PC-9 (cell line): ENCODE results near the gene ATP7B. TPM values are rescaled to one million over a fixed set of nuclear protein-coding genes. Genes with fewer than 3 reads are reported as not detected.

Experiments used
- BruUV-seq: library from RNA; stranded (reverse); fragments of 400-500 nt; replicated peaks from 2 replicates; lab custom pipeline; 2021; lab: Mats Ljungman, UMichigan
- CTCF ChIA-PET: fragments of 300-600 bp; sonication (Branson Sonifier 250); formaldehyde crosslinking; loops from one replicate; lab custom pipeline; 2022; ENCODE audit warnings: antibody characterized with exemption; lab: Charles Lee
- POLR2A ChIA-PET: fragments of 300-600 bp; sonication (Branson Sonifier 250); formaldehyde crosslinking; loops from one replicate; lab custom pipeline; 2022; ENCODE audit warnings: antibody characterized with exemption; ENCODE audit not compliant: unreplicated experiment; lab: Charles Lee
- DNase-seq, 2 experiments: peaks; one replicate each; pipeline versions ENCODE4 v3.0.0 to v3.0.0-alpha.2; 2015 to 2022; ENCODE audit warnings: mixed read lengths in 1 of 2
- H2AFZ ChIP-seq: fragments of 200-600 bp; sonication (generic); 2 replicates; pipeline ENCODE4 v1.8.1; 2017; ENCODE audit warnings: antibody characterized with exemption
- H3F3A ChIP-seq: fragments of 200-600 bp; sonication (generic); 2 replicates; pipeline ENCODE4 v1.8.1; 2017; ENCODE audit warnings: antibody characterized with exemption, mild to moderate bottlenecking, low read depth; ENCODE audit not compliant: insufficient read depth
- H3K27ac ChIP-seq: fragments of 200-600 bp; sonication (generic); 2 replicates; pipeline ENCODE4 v1.6.1; 2016; ENCODE audit warnings: mixed run types
- H3K27me3 ChIP-seq: fragments of 200-600 bp; sonication (generic); 2 replicates; pipeline ENCODE4 v1.6.1; 2016; ENCODE audit warnings: low read depth, mixed run types; ENCODE audit not compliant: insufficient read depth
- H3K36me3 ChIP-seq: fragments of 200-600 bp; sonication (generic); 2 replicates; pipeline ENCODE4 v1.6.1; 2016; ENCODE audit warnings: low read depth, mixed run types
- H3K4me1 ChIP-seq: fragments of 200-600 bp; sonication (generic); replicated peaks from 2 replicates; pipeline ENCODE4 v1.6.1; 2016; ENCODE audit warnings: mixed run types; ENCODE audit not compliant: insufficient read depth
- H3K4me2 ChIP-seq: fragments of 200-600 bp; sonication (generic); 2 replicates; pipeline ENCODE4 v1.6.1; 2017; ENCODE audit warnings: mixed run types
- H3K4me3 ChIP-seq: fragments of 200-600 bp; sonication (generic); 2 replicates; pipeline ENCODE4 v1.6.1; 2016; ENCODE audit warnings: mixed run types
- H3K79me2 ChIP-seq: fragments of 200-600 bp; sonication (generic); 2 replicates; pipeline ENCODE4 v1.6.1; 2017; ENCODE audit warnings: low read depth, mixed run types
- H3K9me2 ChIP-seq: fragments of 200-600 bp; sonication (generic); 2 replicates; pipeline ENCODE4 v1.8.1; 2017; ENCODE audit warnings: mild to moderate bottlenecking; ENCODE audit not compliant: insufficient read depth
- H3K9me3 ChIP-seq: fragments of 200-600 bp; sonication (generic); 2 replicates; pipeline ENCODE4 v1.8.1; 2016; ENCODE audit warnings: low read depth; ENCODE audit not compliant: insufficient read depth
- H4K20me1 ChIP-seq: fragments of 200-600 bp; sonication (generic); 2 replicates; pipeline ENCODE4 v1.8.1; 2017; ENCODE audit not compliant: insufficient read depth
- CTCF ChIP-seq: fragments of 200-600 bp; sonication (generic); conservative IDR thresholded peaks from 2 replicates; pipeline ENCODE4 v1.6.1; 2017; ENCODE audit warnings: mixed run types, antibody characterized with exemption, mild to moderate bottlenecking, moderate library complexity
- EZH2 ChIP-seq: fragments of 200-600 bp; sonication (generic); IDR thresholded peaks from 2 replicates; pipeline ENCODE4 v1.8.0; 2017; ENCODE audit warnings: antibody characterized with exemption, low read depth
- intact Hi-C: fragments of 100-400 bp; cut with micrococcal nuclease; formaldehyde crosslinking; loops from one replicate; pipeline ENCODE4 v1.10.0; 2022; ENCODE audit not compliant: unreplicated experiment
- total RNA-seq: library from RNA; stranded (reverse); gene quantifications from 2 replicates; pipeline ENCODE4 v1.2.3, GENCODE V29; 2021

ATP7B gene
- total RNA-seq, 1 experiment from 2014 or later = 1.2 TPM

GRCh38 chr13:51933466-51934058 is 77.7 kb downstream of the ATP7B start:
- Histone ChIP-seq H3K4me3 (no peak overlapping the region), H3K9me2 (no peaks in the 10 kb centered on the region), H3K4me2 (no peak overlapping the region), H4K20me1 (no peaks in the 10 kb centered on the region), H3K4me1 (no peaks in the 10 kb centered on the region), H3K36me3 (no peaks in the 10 kb centered on the region), H3F3A (no peaks in the 10 kb centered on the region), H2AFZ (no peak overlapping the region), H3K79me2 (no peaks in the 10 kb centered on the region), H3K27me3 (no peaks in the 10 kb centered on the region), H3K27ac (no peak overlapping the region), H3K9me3 (no peaks in the 10 kb centered on the region)
- POLR2A ChIA-PET = no interaction called here
- BruUV-seq = no TSS peak
- intact Hi-C loops = no loop called here
- no peak for DNase-seq
- CTCF ChIA-PET = no interaction called here
- TF ChIP-seq CTCF = no peak
- TF ChIP-seq EZH2 = no peak

GRCh38 chr13:51932231-51932630 is 79.0 kb downstream of the ATP7B start:
- Histone ChIP-seq H3K4me2 (no peak overlapping the region), H3F3A (no peaks in the 10 kb centered on the region), H3K27ac (no peak overlapping the region), H3K27me3 (no peaks in the 10 kb centered on the region), H3K9me3 (no peaks in the 10 kb centered on the region), H3K79me2 (no peaks in the 10 kb centered on the region), H3K9me2 (no peaks in the 10 kb centered on the region), H4K20me1 (no peaks in the 10 kb centered on the region), H3K36me3 (no peaks in the 10 kb centered on the region), H3K4me1 (no peaks in the 10 kb centered on the region), H3K4me3 (no peak overlapping the region), H2AFZ (no peak overlapping the region)
- ChIA-PET CTCF (no interaction called here), POLR2A (no interaction called here)
- BruUV-seq = no TSS peak
- intact Hi-C loops = no loop called here
- no peak for DNase-seq
- TF ChIP-seq CTCF = no peak

GRCh38 chr13:51931606-51932005 is 79.6 kb downstream of the ATP7B start:
- Histone ChIP-seq H3K4me2 (no peak overlapping the region), H2AFZ (no peak overlapping the region), H3K4me3 (no peak overlapping the region), H3K36me3 (no peaks in the 10 kb centered on the region), H4K20me1 (no peaks in the 10 kb centered on the region), H3K27me3 (no peaks in the 10 kb centered on the region), H3K4me1 (no peaks in the 10 kb centered on the region), H3F3A (no peaks in the 10 kb centered on the region), H3K9me2 (no peaks in the 10 kb centered on the region), H3K9me3 (no peaks in the 10 kb centered on the region), H3K79me2 (no peaks in the 10 kb centered on the region), H3K27ac (no peak overlapping the region)
- DNase-seq = no peak
- no peak for TF ChIP-seq EZH2
- TF ChIP-seq CTCF = no peak
- POLR2A ChIA-PET = no interaction called here
- CTCF ChIA-PET = no interaction called here
- BruUV-seq = no TSS peak
- intact Hi-C loops = no loop called here
